ENCODE data around the gene SLC22A7.

DNA sequence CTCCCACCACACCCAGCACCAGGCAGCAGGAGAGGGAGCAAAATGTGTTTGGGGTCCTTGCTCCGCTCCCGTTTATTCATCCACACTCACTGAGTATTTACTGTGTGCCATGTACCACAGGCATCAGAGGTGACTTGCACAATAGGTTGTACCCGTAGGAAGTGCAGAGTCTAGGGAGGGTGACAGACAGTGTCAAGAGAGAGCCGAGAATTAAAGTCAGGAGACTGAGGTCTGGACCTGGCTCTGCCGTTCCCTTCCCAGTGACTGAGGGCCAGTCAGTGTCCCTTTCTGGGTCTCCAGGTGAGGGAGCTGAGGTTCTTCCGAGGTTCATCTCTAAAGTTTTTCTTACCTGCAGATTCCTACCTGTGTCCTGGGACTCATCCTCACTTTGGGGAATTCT lies 32.5 kb upstream of the SLC22A7 start:
- TF ChIP-seq POLR2A (IDR thresholded peaks at IDR 0.05) = no peak
- TF ChIP-seq, protein P1, sequence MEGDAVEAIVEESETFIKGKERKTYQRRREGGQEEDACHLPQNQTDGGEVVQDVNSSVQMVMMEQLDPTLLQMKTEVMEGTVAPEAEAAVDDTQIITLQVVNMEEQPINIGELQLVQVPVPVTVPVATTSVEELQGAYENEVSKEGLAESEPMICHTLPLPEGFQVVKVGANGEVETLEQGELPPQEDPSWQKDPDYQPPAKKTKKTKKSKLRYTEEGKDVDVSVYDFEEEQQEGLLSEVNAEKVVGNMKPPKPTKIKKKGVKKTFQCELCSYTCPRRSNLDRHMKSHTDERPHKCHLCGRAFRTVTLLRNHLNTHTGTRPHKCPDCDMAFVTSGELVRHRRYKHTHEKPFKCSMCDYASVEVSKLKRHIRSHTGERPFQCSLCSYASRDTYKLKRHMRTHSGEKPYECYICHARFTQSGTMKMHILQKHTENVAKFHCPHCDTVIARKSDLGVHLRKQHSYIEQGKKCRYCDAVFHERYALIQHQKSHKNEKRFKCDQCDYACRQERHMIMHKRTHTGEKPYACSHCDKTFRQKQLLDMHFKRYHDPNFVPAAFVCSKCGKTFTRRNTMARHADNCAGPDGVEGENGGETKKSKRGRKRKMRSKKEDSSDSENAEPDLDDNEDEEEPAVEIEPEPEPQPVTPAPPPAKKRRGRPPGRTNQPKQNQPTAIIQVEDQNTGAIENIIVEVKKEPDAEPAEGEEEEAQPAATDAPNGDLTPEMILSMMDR (IDR thresholded peaks at IDR 0.05) = no peak

Measured in sigmoid colon (tissue), 3 donors.